ENCODE results near the gene VPS16.

GRCh38 chr20:2887715-2888114 is 47.2 kb downstream of the VPS16 start:
- no peak for TF ChIP-seq CTCF (CRISPR knock-in tag; IDR thresholded peaks at IDR 0.05)
- no peak for TF ChIP-seq E2F1 (CRISPR knock-in tag; IDR thresholded peaks at IDR 0.05)
- TF ChIP-seq EP300 (IDR thresholded peaks at IDR 0.05; ENCODE audit: low read depth in 2 of 2, low read length in 2 of 2), result no peak
- TF ChIP-seq EP300 (CRISPR knock-in tag; IDR thresholded peaks at IDR 0.05; ENCODE audit: borderline replicate concordance), result no peak
- no peak for TF ChIP-seq ZNF354B (CRISPR knock-in tag; IDR thresholded peaks at IDR 0.05)
- TF ChIP-seq TP53 (CRISPR knock-in tag; conservative IDR thresholded peaks at IDR 0.05), result no peak
- TF ChIP-seq PTBP1 (IDR thresholded peaks at IDR 0.05; ENCODE audit: low read depth, low read length, poor library complexity, severe bottlenecking), result no peak
- TF ChIP-seq ELF4 (CRISPR knock-in tag; IDR thresholded peaks at IDR 0.05; ENCODE audit: borderline replicate concordance), result no peak

Data from HepG2 (cell line).